ENCODE results near the gene FPGS. TPM values are rescaled to one million over a fixed set of nuclear protein-coding genes. Genes with fewer than 3 reads are reported as not detected.

The FPGS gene
- total RNA-seq, 4 donors from 2014 or later = 42.0 to 230 (median 75.4) TPM

DNA sequence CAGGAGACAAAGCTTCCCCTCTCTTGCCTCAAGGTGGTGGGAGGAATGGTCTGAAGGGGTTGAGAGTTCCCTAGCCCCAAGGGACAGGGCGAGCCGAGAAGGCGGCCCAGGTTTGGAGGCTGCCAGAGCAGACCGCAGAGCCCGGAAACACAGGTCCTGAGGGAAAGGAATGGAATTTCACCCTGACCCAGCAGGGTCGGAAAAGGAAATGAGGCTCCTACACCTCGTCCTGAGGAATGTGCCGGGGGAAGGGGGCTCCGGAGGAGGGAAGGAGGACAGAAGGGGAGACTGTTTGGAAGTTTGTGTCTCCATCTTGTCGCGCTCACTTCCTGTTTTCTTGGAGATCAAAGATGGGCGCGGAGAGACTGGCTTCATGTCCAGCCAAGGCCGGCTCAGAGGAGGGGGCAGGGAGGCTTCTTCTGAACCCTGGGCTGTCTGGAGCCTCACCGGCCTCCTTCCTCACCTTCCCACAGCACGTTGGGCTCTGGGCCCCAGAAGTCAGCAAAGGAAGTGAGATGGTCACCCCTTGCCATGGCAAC, 42.2 kb downstream of the FPGS start:
- TF ChIP-seq, protein P1, sequence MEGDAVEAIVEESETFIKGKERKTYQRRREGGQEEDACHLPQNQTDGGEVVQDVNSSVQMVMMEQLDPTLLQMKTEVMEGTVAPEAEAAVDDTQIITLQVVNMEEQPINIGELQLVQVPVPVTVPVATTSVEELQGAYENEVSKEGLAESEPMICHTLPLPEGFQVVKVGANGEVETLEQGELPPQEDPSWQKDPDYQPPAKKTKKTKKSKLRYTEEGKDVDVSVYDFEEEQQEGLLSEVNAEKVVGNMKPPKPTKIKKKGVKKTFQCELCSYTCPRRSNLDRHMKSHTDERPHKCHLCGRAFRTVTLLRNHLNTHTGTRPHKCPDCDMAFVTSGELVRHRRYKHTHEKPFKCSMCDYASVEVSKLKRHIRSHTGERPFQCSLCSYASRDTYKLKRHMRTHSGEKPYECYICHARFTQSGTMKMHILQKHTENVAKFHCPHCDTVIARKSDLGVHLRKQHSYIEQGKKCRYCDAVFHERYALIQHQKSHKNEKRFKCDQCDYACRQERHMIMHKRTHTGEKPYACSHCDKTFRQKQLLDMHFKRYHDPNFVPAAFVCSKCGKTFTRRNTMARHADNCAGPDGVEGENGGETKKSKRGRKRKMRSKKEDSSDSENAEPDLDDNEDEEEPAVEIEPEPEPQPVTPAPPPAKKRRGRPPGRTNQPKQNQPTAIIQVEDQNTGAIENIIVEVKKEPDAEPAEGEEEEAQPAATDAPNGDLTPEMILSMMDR (IDR thresholded peaks at IDR 0.05; ENCODE audit: low read depth) = no peak

DNA sequence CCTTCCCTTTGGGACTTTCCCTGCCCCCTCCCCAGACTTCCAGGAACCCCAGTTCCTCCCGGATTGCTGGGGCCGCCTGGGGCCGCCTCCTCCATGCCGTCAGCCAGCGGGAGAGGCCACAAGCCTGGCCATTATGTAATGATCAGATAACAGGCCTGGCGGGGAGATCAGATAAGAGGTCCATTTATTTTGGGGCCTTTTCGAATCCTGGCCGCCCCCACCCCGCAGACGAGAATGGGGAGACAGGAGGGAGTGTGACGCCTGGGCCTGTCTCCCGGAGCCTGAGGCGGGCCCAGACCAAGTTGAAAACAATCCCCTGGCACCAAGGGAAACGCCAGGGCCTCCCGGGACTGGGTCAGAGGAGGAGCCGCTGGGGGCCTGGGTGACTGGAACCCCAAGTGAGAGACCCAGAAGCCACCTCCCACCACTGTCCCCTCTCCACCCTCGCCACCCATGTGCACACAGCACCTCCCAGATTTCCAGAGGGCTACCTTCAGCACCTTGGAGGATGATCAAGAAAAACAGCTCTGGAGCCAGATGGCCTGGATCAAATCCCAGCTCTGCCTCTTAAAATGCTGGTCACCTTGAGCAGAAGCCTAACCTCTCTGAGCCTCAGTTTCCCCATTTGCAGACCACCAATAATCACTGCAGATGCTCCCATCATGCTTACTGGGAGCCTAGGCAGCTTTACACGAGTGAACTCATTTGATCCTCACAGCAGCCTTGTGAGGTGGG, 43.9 kb downstream of the FPGS start:
- TF ChIP-seq, protein P1 (IDR thresholded peaks at IDR 0.05; ENCODE audit: low read depth) = no peak

DNA sequence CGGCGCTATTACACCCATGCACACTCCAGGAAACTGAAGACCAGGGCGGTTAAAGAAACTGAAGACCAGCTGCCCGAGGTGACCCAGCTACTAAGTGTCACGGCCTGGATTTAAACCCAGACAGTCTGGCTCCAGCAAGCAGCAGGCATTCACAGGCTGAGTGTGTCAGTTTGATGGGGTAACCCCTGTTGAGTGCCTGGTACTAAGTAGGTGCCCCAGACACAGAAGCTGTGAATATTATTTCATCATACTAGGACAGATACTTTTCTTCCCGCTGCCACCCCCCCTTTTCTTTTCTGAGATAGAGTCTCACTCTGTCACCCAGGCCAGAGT, 44.5 kb downstream of the FPGS start:
- TF ChIP-seq, protein P1 (IDR thresholded peaks at IDR 0.05; ENCODE audit: low read depth) = no peak

DNA sequence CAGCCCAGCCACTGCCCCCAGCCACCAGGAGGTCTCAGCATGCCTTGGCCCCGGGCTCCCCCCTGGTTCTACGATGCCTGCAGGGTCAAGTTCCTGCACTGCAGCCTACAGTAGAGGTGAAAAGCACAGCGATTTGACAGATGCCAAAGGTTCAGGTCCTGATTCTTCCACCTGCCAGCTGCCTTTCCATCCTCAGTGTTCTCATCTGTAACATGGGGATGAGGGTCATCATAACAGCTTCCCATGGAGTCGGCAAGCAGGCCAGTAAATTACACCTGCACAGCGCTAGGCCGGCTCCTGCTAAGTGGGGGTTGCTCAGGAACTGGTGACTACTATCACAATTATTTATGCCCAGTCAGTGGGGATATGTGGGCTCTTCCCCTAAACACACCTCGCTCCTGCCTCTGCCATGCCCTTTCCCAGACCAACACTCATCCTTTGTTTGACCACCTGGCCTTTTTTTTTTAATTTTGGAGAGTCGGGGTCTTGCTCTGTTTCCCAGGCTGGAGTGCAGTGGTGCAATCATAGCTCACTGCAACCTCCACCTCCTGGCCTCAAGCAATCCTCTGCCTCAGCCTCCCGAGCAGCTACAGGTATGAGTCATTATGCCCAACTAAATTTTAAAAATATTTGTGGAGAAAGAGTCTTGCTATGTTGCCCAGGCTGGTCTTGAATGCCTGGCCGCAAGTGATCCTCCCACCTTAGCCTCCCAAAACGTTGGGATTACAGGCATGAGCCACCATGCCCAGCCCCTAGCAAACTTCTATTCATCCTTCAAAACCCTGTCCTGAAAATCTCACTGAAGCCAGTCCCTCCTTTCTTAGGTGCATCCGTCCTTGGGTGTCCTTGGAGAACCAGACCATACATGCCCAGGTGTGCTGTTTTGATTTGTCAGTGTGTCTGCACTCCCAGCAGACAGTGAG, 45.4 kb downstream of the FPGS start:
- TF ChIP-seq, protein P1 (IDR thresholded peaks at IDR 0.05; ENCODE audit: low read depth) = no peak

DNA sequence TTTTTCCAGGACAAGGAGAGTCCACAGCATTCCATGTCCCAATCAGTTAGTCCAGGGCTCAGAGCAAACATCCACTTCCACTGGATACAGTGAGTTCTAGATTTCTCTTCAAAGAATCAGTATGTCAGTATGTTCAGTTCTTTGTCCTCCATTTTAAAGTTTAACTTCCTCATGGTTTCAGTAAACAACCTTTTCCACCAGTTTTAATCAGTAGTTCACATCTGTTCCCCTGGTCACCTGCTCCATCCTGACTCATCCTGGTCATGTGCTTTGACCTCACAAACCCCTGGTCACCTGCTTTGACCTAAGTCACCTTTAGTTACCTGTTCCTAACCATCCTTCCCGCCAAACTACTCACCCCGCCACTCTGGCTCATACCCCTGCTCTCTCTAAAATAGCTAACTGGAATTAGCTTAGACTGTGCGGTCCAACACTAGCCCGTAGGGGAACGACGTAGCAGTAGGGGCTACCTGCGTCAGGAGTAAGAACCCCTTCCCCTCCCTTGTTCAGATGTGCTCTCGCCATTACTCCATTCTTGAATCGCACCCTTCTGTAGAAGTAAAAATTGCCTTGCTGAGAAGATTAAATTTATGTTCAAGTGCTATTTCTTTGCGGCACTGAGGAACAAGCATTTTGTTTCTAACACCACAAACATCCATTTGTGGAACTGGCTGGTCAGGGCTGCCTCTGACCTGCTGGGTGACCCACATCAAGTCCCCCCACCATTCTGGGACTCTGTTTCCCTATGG, 46.2 kb downstream of the FPGS start:
- TF ChIP-seq, protein P1 (IDR thresholded peaks at IDR 0.05; ENCODE audit: low read depth) = no peak

DNA sequence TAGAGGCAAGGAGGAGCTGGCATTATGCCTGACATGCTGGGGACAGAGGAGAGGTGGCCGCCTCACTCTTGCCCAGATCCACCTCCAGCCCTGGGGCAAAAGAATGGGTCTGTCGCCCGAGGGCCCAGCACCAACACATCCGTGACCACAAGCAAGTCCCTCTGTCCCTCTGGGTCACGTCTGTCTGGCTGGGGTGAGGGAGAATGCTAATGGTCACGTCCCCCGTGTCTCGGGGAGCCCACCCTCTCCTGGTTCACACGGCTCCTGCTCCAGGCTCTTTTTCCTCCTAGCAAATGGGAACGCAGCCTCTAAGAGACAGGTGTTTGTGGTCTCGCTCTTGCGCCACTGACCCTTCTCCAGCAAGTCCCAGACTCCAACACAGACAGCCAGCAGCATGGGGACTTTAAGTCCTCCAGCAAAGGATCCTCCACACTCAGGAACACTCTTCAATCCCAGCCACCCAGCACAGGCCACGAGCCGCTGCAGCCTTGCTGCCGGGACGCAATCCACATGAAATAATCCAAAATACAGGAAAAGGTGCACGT, 47.7 kb downstream of the FPGS start:
- TF ChIP-seq, protein P1 (IDR thresholded peaks at IDR 0.05; ENCODE audit: low read depth) = no peak

Measured in subcutaneous adipose tissue (tissue), 4 donors.